Stomach (tissue), 4 donors: Measurements from ENCODE around the gene ERC2.

ENCODE experiments used
- CTCF ChIP-seq, 7 experiments: fragments of 450-650 bp in 4 of 7; fragments of 200-600 bp in 3 of 7; sonication (generic) in 3 of 7; IDR thresholded peaks; one replicate each; pipeline ENCODE4 v1.5.1; 2016 to 2019; ENCODE audit warnings: antibody characterized with exemption in 7 of 7, control low read depth in 2 of 7, mild to moderate bottlenecking in 1 of 7
- POLR2A ChIP-seq, 4 donors: fragments of 450-650 bp; IDR thresholded peaks; one replicate each; pipeline ENCODE4 v1.6.1; 2016; ENCODE audit warnings: antibody characterized with exemption in 4 of 4, control low read depth in 2 of 4, mild to moderate bottlenecking in 1 of 4, moderate library complexity in 1 of 4

- TF ChIP-seq CTCF (IDR thresholded peaks at IDR 0.05) (peak in 2 of 7 experiments; percentile 10 to 23), POLR2A (IDR thresholded peaks at IDR 0.05) (no peak)
Measured at GRCh38 chr3:55897573-55898224, 570.6 kb downstream of the ERC2 start.
